CD4-positive, alpha-beta T cell treated with Interleukin-15 for 4 hours (primary cell): ENCODE data around the gene CRTC2.
"Not testable (repeated sequence)": the region's sequence is repeated elsewhere in the genome, so short reads cannot be mapped to it uniquely, and the experiment has no call there.

ENCODE experiments used
- DNase-seq: peaks from one replicate; pipeline ENCODE4 v3.0.0-alpha.2; 2020; ENCODE audit warnings: low spot score

The CRTC2 gene, protein sequence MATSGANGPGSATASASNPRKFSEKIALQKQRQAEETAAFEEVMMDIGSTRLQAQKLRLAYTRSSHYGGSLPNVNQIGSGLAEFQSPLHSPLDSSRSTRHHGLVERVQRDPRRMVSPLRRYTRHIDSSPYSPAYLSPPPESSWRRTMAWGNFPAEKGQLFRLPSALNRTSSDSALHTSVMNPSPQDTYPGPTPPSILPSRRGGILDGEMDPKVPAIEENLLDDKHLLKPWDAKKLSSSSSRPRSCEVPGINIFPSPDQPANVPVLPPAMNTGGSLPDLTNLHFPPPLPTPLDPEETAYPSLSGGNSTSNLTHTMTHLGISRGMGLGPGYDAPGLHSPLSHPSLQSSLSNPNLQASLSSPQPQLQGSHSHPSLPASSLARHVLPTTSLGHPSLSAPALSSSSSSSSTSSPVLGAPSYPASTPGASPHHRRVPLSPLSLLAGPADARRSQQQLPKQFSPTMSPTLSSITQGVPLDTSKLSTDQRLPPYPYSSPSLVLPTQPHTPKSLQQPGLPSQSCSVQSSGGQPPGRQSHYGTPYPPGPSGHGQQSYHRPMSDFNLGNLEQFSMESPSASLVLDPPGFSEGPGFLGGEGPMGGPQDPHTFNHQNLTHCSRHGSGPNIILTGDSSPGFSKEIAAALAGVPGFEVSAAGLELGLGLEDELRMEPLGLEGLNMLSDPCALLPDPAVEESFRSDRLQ

GRCh38 chr1:153958111-153958960 is at the start of gene CRTC2:
Gene CRTC2, minus strand, starts transcription at chr1:153958612. Its CDS starts 115 bp downstream, at chr1:153958497.
- DNase-seq = peak; percentile 97

DNA sequence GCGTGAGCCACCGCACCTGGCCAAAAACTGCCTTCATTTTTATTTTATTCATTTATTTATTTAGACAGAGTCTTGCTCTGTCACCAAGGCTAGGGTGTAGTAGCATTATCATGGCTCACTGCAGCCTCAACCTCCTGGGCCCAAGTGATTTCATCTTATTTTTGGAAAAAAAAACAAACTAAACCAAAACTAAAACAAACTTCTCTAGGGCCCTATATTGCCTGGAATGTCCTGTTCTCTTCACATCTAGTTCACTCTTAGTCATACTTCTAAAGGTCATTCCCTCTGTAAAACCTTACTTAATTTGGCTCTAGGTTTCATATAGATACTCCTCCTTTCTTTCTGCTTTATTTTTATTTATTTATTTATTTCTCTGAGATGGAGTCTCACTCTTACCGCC is 47.7 kb upstream of the CRTC2 start:
- no peak for DNase-seq

DNA sequence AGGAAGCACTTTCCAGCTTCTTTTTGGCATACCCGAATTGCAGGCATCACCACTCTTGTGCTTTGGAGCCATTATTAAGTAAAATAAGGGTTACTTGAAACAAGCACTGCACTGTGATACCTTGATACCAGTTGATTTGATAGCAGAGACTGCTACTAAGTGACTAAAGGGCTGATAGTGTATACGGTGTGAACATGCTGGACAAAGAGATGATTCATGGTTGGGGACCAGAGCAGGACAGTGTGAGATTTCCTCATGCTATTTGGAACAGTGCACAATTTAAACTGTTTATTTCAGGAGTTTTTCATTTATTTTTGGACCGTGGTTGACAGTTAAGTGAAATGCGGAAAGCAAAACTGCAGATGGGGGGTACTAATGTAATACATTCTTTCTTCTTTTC is 42.0 kb upstream of the CRTC2 start:
- no peak for DNase-seq

- not testable (repeated sequence) for DNase-seq
Observed at GRCh38 chr1:153996882-153997281, 38.5 kb upstream of the CRTC2 start.

GRCh38 chr1:153995640-153996039 is 37.2 kb upstream of the CRTC2 start:
- DNase-seq = no peak

- no peak for DNase-seq
Observed at GRCh38 chr1:153995202-153995601, 36.8 kb upstream of the CRTC2 start.

GRCh38 chr1:153991806-153992205 is 33.4 kb upstream of the CRTC2 start:
- DNase-seq = no peak

GRCh38 chr1:153991151-153991630 is 32.8 kb upstream of the CRTC2 start:
- DNase-seq = no peak

GRCh38 chr1:153990468-153991150 is 32.2 kb upstream of the CRTC2 start, which contains the start of gene RPS27:
Gene RPS27, plus strand, starts transcription at chr1:153990762. Its CDS starts 35 bp downstream, at chr1:153990797.
- DNase-seq = peak; percentile 96

- no peak for DNase-seq
Observed at GRCh38 chr1:153987621-153988020, 29.2 kb upstream of the CRTC2 start.

GRCh38 chr1:153985941-153986761 is 27.7 kb upstream of the CRTC2 start, which contains the start of gene RAB13:
Gene RAB13, minus strand, starts transcription at chr1:153986339. Its CDS starts 103 bp downstream, at chr1:153986236.
- DNase-seq = no peak

DNA sequence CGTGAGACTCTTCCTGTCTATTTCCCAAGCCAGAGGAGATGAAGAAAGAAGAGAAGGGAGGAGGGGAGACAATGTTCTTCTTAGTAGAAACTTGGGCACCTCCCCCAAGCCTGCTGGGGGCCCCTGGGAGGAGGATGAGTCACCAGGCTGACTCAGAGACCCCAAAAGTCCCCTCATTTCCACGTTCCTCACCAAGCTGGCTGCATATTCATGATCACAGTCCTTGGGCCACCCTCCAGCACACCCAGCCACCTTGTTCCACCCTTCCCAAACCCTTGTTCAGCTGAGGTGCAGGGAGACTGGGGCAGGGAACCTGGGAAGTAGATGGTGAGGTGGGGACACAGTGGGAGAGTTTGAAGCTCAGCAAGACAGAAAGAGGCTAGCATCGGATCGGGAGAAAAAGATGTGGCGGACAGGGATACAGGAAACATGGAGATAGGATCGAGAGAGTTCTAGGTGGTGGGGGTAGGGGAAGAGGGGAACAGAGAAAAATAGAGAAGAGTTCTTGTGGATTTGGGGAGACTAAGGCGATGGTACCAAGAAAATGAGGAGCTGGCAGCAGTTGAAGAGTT is 27.0 kb upstream of the CRTC2 start:
- DNase-seq = peak; percentile 27

DNA sequence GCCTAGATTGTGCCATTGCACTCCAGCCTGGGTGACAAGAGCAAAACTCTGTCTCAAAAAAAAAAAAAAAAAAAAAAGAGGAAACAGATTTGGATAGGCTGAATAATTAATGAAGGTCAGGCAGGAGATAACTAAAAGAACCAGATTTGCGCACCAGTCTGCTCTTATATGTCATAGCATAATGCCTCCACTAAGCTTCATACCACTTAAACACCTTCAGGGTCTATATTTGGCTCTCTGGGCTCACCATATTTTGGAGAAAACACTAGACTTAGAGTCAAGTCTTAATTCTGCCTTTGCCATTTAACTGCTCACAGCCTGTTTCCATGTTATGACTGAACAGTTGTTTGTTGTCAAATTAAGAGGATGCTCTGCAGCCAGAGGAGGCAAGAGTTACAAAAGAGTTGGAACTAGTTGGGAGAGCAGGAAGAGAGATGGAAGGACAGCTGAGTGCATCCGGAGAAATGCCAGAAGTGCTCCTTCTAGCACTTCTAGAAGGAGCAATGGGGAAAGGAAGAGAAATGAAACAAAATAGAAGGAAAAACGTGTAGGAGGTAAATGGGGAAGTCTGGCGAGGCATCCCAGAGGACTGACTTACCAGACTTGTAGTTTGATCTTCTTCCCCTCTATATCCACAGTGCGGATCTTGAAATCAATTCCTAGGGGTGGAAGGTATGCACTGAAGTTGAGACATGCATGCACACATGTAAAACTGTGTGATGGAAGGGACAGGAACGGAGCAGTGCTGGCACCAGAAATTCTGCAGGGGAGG is 25.9 kb upstream of the CRTC2 start:
- DNase-seq = no peak

DNA sequence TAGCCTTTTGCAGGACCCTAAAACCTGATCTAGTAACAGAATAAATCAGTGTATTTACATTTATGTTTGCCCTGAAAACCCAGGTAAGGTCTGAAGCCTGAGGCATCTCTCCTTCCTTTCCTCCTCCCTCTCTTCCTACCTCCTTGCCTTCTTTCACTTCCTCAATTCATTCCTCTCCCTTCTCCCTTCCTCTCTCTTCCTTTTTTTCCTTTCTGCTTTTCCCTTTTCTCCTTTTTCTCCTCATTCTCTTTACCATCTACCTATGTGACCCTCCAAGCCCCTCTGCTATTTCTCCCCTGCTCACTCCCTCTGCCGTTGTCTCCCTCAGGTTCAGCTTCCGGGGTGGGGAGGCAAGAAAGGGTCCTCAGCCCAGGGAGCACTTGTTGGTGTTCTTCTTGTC is 23.3 kb upstream of the CRTC2 start:
- not testable (repeated sequence) for DNase-seq

- DNase-seq = not testable (repeated sequence)
Observed at GRCh38 chr1:153979091-153979490, 20.7 kb upstream of the CRTC2 start.

DNA sequence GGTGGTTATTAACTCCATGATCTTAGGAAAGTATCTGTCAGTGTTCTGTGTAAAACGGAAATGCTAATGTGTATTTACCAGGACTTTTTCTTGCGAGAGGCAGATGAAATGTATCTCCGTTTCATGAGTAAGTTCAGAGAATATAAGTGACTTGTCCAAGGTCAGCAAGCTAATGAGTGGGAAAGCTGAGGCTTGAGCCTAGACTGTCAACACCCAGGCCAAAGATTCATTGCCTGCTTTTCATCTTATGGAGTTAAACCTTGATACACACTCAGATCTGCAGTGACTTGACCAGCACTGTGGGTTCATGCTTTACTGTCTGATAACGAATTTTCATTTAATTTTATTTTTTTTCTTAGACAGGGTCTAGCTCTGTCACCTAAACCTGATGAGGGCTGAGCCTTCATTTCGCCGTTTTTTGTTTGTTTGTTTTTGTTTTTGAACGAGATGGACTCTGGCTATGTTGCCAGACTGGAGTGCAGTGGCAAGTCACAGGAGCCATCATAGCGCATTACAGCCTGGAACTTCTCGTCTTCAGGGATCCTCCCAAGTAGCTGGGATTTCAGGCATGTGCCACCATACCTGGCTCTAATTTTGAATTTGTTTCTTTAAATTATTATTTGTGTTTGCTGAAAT is 20.0 kb upstream of the CRTC2 start:
- no peak for DNase-seq

DNA sequence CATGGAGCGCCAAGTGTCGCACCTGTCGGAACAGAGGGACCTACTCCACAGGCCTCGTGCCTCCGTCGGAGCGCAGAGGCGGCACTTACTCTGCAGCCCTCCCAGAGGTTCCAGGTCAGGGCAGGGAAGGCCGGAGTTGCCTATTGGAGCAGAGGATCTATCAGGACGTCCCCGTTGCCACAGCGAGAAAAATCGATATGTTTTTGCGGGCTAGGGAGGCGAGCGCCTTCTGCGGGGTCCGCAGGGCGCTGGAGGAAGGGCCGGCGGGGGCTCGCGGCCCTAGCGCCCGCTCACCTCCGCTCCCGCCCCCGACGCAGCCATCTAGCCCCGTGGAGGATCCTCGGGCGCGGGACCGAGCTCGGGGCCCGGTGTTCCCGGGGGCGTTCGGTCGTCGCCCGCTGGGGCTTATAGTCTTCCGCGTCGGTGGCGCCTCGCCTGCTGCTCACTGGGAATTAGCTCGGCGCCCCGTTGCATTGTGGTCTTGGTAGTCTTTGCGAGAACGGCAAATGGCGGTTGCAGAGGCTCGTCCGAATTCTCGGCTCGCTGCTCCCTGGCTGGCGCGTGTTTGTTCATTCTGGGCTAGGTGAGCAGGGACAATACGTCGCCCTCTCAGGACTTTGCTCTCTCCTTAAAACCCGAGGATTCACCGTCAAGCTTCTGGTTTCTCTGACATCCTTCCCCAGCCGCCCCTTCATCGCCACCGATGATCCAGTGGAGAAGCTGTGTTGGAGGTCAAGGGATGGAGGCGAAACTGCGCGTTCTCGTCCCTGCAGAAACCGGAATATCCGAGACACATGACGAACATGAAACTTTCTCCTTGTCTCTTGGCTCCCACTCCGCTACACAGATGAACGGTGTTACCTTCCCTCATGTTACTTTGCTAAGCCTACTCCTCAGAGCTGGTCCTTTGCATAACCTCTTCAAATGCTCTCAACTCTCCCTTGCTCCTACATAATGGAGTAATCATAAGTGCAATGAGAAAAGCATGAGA is 19.1 kb upstream of the CRTC2 start, which contains the start of gene JTB:
Gene JTB, minus strand, starts transcription at position 425 of the 991 bp plus-strand sequence. Its CDS starts 422 bp downstream, at position 3.
- peak; percentile 79 for DNase-seq
